Measurements from ENCODE around the gene WAPL. TPM values are rescaled to one million over a fixed set of nuclear protein-coding genes. Genes with fewer than 3 reads are reported as not detected.
"Not testable (repeated sequence)": the region's sequence is repeated elsewhere in the genome, so short reads cannot be mapped to it uniquely, and the experiment has no call there.

Gene WAPL
- total and polyA plus RNA-seq, 9 donors = 24.1 to 32.0 (median 25.3) TPM

DNA sequence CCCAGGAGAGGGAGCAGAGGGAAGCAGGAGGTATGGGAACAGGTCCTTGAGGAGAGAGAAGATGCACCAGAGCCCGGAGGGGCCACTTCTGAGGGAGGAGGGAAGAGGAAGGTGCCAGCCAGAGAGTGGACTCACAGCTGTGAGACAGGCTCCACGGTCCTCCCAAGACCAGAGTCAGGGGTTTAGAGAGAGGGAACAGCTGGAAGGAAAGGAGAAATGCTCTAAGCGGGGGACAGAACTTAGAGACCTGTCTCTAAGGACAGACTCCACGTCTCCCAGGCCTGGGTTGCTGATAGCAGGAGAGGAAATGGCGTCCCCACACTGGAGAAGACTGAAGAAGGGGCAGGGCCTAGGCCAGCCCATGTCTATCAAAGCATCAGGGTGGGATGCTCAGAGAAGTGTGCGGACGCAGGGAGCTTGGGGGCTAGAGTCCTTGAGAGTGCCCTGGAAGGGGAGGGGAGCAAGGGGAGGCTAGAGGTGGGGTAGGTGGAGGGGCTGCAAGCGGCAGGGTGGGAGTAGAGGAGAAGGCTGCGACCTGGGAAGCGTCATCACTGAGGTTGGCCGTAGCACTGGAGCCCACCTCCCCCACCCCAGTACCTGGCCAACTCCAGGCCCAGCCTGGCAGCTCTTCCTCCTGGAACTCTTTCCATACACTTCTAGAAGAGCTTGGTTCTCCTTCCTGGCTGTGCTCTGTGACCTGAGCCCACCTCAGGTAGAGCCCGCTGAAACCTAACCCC, 129.4 kb downstream of the WAPL start:
- WGBS (ENCODE audit: insufficient coverage) = 64% methylated on average over 9 of the region's 12 CpGs
- H3K27me3 ChIP-seq (ENCODE audit: control insufficient read depth, insufficient read depth, low read length) = peaks cover 66% of the 10 kb centered on the region

GRCh38 chr10:86391236-86391840, 130.3 kb downstream of the WAPL start:
- DNase-seq = no peak
- WGBS (ENCODE audit: insufficient coverage) = 67% methylated on average over 6 of the region's 8 CpGs
- H3K27me3 ChIP-seq (ENCODE audit: control insufficient read depth, insufficient read depth, low read length) = peaks cover 68% of the 10 kb centered on the region
- peaks cover 4% of the 10 kb centered on the region for H3K4me1 ChIP-seq (ENCODE audit: control insufficient read depth, insufficient read depth, low read length)
- no peak overlapping the region for H3K4me3 ChIP-seq (ENCODE audit: low read length)
- no peaks in the 10 kb centered on the region for H3K9me3 ChIP-seq (replicated peaks; ENCODE audit: control insufficient read depth, low read depth, low read length)
- H3K36me3 ChIP-seq (ENCODE audit: control insufficient read depth, insufficient read depth, low read length) = no peaks in the 10 kb centered on the region
- no peak overlapping the region for H3K27ac ChIP-seq (ENCODE audit: low read length)

More for the DNA sequence above, 129.4 kb downstream of the WAPL start:
- no peak for DNase-seq
- no peak overlapping the region for H3K27ac ChIP-seq (ENCODE audit: low read length)
- peaks cover 4% of the 10 kb centered on the region for H3K4me1 ChIP-seq (ENCODE audit: control insufficient read depth, insufficient read depth, low read length)
- H3K36me3 ChIP-seq (ENCODE audit: control insufficient read depth, insufficient read depth, low read length) = no peaks in the 10 kb centered on the region
- no peak overlapping the region for H3K4me3 ChIP-seq (ENCODE audit: low read length)
- no peaks in the 10 kb centered on the region for H3K9me3 ChIP-seq (replicated peaks; ENCODE audit: control insufficient read depth, low read depth, low read length)

DNA sequence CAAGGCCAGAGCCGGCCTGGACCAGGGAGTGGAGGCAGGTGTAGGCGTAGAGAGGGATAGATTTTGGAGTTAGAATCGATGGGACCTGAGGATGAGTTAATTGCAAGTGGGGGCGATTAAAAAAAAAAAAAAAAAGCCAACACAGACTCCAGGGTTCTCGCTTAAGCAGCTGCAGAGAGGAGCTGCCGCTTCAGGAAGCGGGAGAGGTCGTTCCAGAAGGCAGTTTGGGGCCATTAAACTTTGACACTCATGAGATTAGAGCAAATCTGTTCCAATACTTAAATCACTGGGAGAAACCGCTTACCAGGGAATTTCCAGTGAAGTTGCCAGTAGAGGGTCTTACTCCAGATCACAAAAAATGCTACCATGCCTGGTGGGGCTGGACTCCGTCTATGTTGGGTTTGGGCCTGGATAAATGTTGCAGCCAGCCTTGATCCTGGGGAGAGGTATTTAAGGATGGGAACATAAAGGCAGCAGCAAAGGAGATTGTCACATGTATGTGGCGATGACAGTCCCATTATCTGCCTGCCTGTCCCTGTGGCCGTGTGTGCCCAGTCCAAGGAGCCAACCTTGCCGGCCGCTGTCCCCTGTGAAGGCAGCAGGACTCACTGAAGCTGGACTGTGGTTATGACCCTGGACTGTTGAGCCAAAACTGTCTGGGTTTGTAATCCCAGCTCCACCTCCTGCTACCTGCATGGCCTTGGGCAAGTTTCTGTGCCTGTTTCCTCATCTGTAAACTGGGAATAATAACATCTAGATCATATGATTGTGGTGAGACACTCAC, 131.1 kb downstream of the WAPL start:
- Histone ChIP-seq H3K9me3 (replicated peaks; ENCODE audit: control insufficient read depth, low read depth, low read length) (no peaks in the 10 kb centered on the region), H3K4me3 (ENCODE audit: low read length) (no peak overlapping the region), H3K36me3 (ENCODE audit: control insufficient read depth, insufficient read depth, low read length) (no peaks in the 10 kb centered on the region), H3K4me1 (ENCODE audit: control insufficient read depth, insufficient read depth, low read length) (peaks cover 4% of the 10 kb centered on the region), H3K27me3 (ENCODE audit: control insufficient read depth, insufficient read depth, low read length) (peaks cover 69% of the 10 kb centered on the region), H3K27ac (ENCODE audit: low read length) (no peak overlapping the region)
- DNase-seq = no peak
- WGBS (ENCODE audit: insufficient coverage) = 74% methylated on average over 10 of the region's 14 CpGs

DNA sequence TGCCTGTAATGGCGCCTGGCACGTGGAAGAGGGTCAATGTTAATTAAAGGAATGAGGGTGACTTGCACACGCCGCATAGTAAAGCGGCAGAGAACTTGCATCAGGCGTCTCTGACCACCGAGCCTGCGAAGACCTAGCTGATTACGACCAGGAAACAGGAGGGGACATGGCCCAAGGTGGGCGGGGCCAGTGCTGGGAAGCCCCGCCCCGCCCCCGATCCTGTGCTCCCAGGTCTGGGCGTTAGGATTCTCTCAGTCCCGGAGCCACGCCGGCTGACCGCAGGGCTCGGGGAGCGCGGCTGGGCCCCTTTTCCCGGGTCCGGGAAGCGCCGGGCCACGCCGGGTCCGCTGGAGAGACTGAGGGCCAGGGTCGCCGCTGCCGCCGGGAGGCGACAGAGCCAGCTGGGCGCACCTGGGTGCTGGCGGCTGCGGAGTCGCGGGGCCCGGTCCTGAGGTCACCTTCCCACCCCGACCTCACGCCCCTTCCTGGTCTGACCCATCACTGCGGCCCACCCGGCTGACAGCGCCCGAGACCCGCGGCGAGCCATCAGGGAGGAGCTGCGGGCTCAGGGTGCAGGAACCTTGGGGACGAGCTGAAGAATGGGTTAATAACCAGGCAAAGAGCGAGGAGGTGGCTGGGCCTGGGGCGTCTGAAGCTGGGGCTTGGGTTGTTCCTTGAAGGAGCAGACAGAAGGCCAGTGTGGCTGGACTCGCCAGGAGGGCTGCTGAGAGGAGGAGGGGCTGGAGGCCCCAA, 132.0 kb downstream of the WAPL start:
- H3K36me3 ChIP-seq (ENCODE audit: control insufficient read depth, insufficient read depth, low read length) = no peaks in the 10 kb centered on the region
- 7% methylated on average over 48 of the region's 53 CpGs for WGBS (ENCODE audit: insufficient coverage)
- peak; percentile 32 for DNase-seq
- H3K4me1 ChIP-seq (ENCODE audit: control insufficient read depth, insufficient read depth, low read length) = peaks cover 4% of the 10 kb centered on the region
- no peak overlapping the region for H3K4me3 ChIP-seq (ENCODE audit: low read length)
- H3K27ac ChIP-seq (ENCODE audit: low read length) = no peak overlapping the region
- no peaks in the 10 kb centered on the region for H3K9me3 ChIP-seq (replicated peaks; ENCODE audit: control insufficient read depth, low read depth, low read length)
- peaks cover 65% of the 10 kb centered on the region for H3K27me3 ChIP-seq (ENCODE audit: control insufficient read depth, insufficient read depth, low read length)

DNA sequence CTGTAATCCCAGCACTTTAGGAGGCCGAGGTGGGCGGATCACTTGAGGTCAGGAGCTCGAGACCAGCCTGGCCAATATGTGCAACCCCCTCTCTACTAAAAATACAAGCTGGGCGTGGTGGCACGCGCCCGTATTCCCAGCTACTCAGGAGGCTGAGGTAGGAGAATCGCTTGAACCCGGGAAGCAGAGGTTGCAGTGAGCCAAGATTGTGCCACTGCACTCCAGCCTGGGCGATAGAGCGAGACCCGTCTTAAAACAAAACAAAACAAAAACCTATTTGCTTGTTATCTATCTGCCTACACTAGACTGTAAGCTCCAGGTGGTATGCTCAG, 132.5 kb downstream of the WAPL start:
- not testable (repeated sequence) for DNase-seq; H3K4me1 ChIP-seq (ENCODE audit: control insufficient read depth, insufficient read depth, low read length); H3K4me3 ChIP-seq (ENCODE audit: low read length); H3K9me3 ChIP-seq (replicated peaks; ENCODE audit: control insufficient read depth, low read depth, low read length); H3K27ac ChIP-seq (ENCODE audit: low read length); H3K36me3 ChIP-seq (ENCODE audit: control insufficient read depth, insufficient read depth, low read length)
- H3K27me3 ChIP-seq (ENCODE audit: control insufficient read depth, insufficient read depth, low read length) = peaks cover 65% of the 10 kb centered on the region
- WGBS (ENCODE audit: insufficient coverage) = 51% methylated on average over 6 of the region's 12 CpGs

- H3K27ac ChIP-seq (ENCODE audit: low read length) = no peak overlapping the region
- DNase-seq = no peak
- no peaks in the 10 kb centered on the region for H3K9me3 ChIP-seq (replicated peaks; ENCODE audit: control insufficient read depth, low read depth, low read length)
- H3K27me3 ChIP-seq (ENCODE audit: control insufficient read depth, insufficient read depth, low read length) = peaks cover 64% of the 10 kb centered on the region
- H3K4me1 ChIP-seq (ENCODE audit: control insufficient read depth, insufficient read depth, low read length) = peaks cover 4% of the 10 kb centered on the region
- no peak overlapping the region for H3K4me3 ChIP-seq (ENCODE audit: low read length)
- no peaks in the 10 kb centered on the region for H3K36me3 ChIP-seq (ENCODE audit: control insufficient read depth, insufficient read depth, low read length)
- 39% methylated on average over 12 of the region's 13 CpGs for WGBS (ENCODE audit: insufficient coverage)
Observed at GRCh38 chr10:86388119-86388704, 133.4 kb downstream of the WAPL start.

DNA sequence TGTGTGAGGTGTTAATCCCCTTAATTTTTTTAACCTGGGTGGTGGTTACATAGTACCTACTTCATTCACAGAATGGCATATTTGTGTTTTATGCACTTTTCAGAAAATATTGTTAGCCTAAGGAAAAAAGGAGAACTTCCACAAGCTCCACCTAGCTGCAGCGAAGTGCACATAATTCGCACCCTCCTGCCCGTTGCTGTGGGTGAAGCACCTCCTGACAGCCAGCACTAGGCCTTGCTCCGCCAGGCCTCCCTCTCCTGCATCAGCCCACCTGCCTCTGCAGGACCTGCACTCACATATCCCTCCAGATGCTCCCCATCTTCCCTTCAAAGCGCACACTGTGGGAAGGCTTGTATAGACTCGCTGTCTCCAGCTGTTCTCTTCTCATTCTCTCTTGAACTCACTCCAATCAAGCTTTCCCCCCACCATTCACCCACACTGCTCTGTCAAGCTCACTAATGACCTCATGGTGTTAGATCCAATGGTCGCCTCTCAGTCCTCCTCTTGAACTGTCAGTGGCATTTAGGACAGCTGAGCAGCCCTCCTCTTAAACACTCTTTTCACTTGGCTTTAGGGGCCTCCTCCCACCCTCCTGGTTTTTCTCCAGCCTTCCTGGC, 134.3 kb downstream of the WAPL start:
- WGBS (ENCODE audit: insufficient coverage) = 52% methylated on average over 7 of the region's 7 CpGs
- Histone ChIP-seq H3K27me3 (ENCODE audit: control insufficient read depth, insufficient read depth, low read length) (peaks cover 57% of the 10 kb centered on the region), H3K27ac (ENCODE audit: low read length) (no peak overlapping the region), H3K9me3 (replicated peaks; ENCODE audit: control insufficient read depth, low read depth, low read length) (no peaks in the 10 kb centered on the region), H3K4me3 (ENCODE audit: low read length) (no peak overlapping the region), H3K36me3 (ENCODE audit: control insufficient read depth, insufficient read depth, low read length) (no peaks in the 10 kb centered on the region), H3K4me1 (ENCODE audit: control insufficient read depth, insufficient read depth, low read length) (peaks cover 4% of the 10 kb centered on the region)
- no peak for DNase-seq

GRCh38 chr10:86385806-86386205, 135.8 kb downstream of the WAPL start:
- Histone ChIP-seq H3K9me3 (replicated peaks; ENCODE audit: control insufficient read depth, low read depth, low read length) (no peaks in the 10 kb centered on the region), H3K36me3 (ENCODE audit: control insufficient read depth, insufficient read depth, low read length) (no peaks in the 10 kb centered on the region), H3K27me3 (ENCODE audit: control insufficient read depth, insufficient read depth, low read length) (peaks cover 48% of the 10 kb centered on the region), H3K4me1 (ENCODE audit: control insufficient read depth, insufficient read depth, low read length) (peaks cover 4% of the 10 kb centered on the region), H3K27ac (ENCODE audit: low read length) (no peak overlapping the region), H3K4me3 (ENCODE audit: low read length) (no peak overlapping the region)
- no CpG with 5 or more reads among the region's 3 CpGs for WGBS (ENCODE audit: insufficient coverage)
- no peak for DNase-seq
